ENCODE measurements around the gene AKT3.

AKT3 gene

GRCh38 chr1:243488459-243489157 lies 361.4 kb downstream of the AKT3 start:
- no peaks in the 10 kb centered on the region for H3K4me1 ChIP-seq (ENCODE audit: control insufficient read depth in 5 of 5, insufficient read depth in 5 of 5, low read length in 5 of 5)
- no peaks in the 10 kb centered on the region for H3K27me3 ChIP-seq (ENCODE audit: control insufficient read depth in 5 of 5, insufficient read depth in 4 of 5, low read length in 5 of 5)
- H3K36me3 ChIP-seq (ENCODE audit: control insufficient read depth in 5 of 5, insufficient read depth in 5 of 5, low read length in 5 of 5) = peaks cover 0 to 31% (median 19%) of the 10 kb centered on the region in 5 donors
- no peak overlapping the region for H3K27ac ChIP-seq (ENCODE audit: low read depth, low read length)
- no peak overlapping the region for H3K9ac ChIP-seq (ENCODE audit: low read length in 5 of 5)
- no peaks in the 10 kb centered on the region for H3K9me3 ChIP-seq (ENCODE audit: control insufficient read depth in 5 of 5, low read length in 5 of 5)
- no peak overlapping the region for H3K4me3 ChIP-seq (ENCODE audit: low read depth in 1 of 5, low read length in 5 of 5)

- Histone ChIP-seq H3K9me3 (ENCODE audit: control insufficient read depth in 5 of 5, low read length in 5 of 5) (no peaks in the 10 kb centered on the region), H3K9ac (ENCODE audit: low read length in 5 of 5) (no peak overlapping the region), H3K36me3 (ENCODE audit: control insufficient read depth in 5 of 5, insufficient read depth in 5 of 5, low read length in 5 of 5) (peaks cover 0 to 31% (median 18%) of the 10 kb centered on the region in 5 donors), H3K27ac (ENCODE audit: low read depth, low read length) (no peak overlapping the region), H3K4me3 (ENCODE audit: low read depth in 1 of 5, low read length in 5 of 5) (no peak overlapping the region), H3K27me3 (ENCODE audit: control insufficient read depth in 5 of 5, insufficient read depth in 4 of 5, low read length in 5 of 5) (no peaks in the 10 kb centered on the region), H3K4me1 (ENCODE audit: control insufficient read depth in 5 of 5, insufficient read depth in 5 of 5, low read length in 5 of 5) (peaks cover 0 to 7% (median 6%) of the 10 kb centered on the region in 5 donors)
Observed at GRCh38 chr1:243487649-243488227, 362.3 kb downstream of the AKT3 start.

GRCh38 chr1:243487036-243487648 lies 362.9 kb downstream of the AKT3 start:
- no peaks in the 10 kb centered on the region for H3K9me3 ChIP-seq (ENCODE audit: control insufficient read depth in 5 of 5, low read length in 5 of 5)
- H3K27ac ChIP-seq (ENCODE audit: low read depth, low read length) = no peak overlapping the region
- H3K36me3 ChIP-seq (ENCODE audit: control insufficient read depth in 5 of 5, insufficient read depth in 5 of 5, low read length in 5 of 5) = peaks cover 0 to 31% (median 18%) of the 10 kb centered on the region in 5 donors
- no peak overlapping the region for H3K9ac ChIP-seq (ENCODE audit: low read length in 5 of 5)
- peaks cover 3 to 13% (median 10%) of the 10 kb centered on the region in 5 donors for H3K4me1 ChIP-seq (ENCODE audit: control insufficient read depth in 5 of 5, insufficient read depth in 5 of 5, low read length in 5 of 5)
- no peak overlapping the region for H3K4me3 ChIP-seq (ENCODE audit: low read depth in 1 of 5, low read length in 5 of 5)
- H3K27me3 ChIP-seq (ENCODE audit: control insufficient read depth in 5 of 5, insufficient read depth in 4 of 5, low read length in 5 of 5) = no peaks in the 10 kb centered on the region

GRCh38 chr1:243483952-243484351 lies 366.1 kb downstream of the AKT3 start:
- Histone ChIP-seq H3K27ac (ENCODE audit: low read depth, low read length) (no peak overlapping the region), H3K36me3 (ENCODE audit: control insufficient read depth in 5 of 5, insufficient read depth in 5 of 5, low read length in 5 of 5) (peaks cover 0 to 11% (median 7%) of the 10 kb centered on the region in 5 donors), H3K4me1 (ENCODE audit: control insufficient read depth in 5 of 5, insufficient read depth in 5 of 5, low read length in 5 of 5) (peaks cover 3 to 15% (median 12%) of the 10 kb centered on the region in 5 donors), H3K9me3 (ENCODE audit: control insufficient read depth in 5 of 5, low read length in 5 of 5) (no peaks in the 10 kb centered on the region), H3K4me3 (ENCODE audit: low read depth in 1 of 5, low read length in 5 of 5) (no peak overlapping the region), H3K9ac (ENCODE audit: low read length in 5 of 5) (no peak overlapping the region), H3K27me3 (ENCODE audit: control insufficient read depth in 5 of 5, insufficient read depth in 4 of 5, low read length in 5 of 5) (peaks cover 0 to 2% (median 0%) of the 10 kb centered on the region in 5 donors)

- peak overlapping the region in 1 of 5 donors; percentile 47 for H3K9ac ChIP-seq (ENCODE audit: low read length in 5 of 5)
- H3K27ac ChIP-seq (ENCODE audit: low read depth, low read length) = no peak overlapping the region
- H3K27me3 ChIP-seq (ENCODE audit: control insufficient read depth in 5 of 5, insufficient read depth in 4 of 5, low read length in 5 of 5) = peaks cover 0 to 2% (median 0%) of the 10 kb centered on the region in 5 donors
- peaks cover 3 to 15% (median 12%) of the 10 kb centered on the region in 5 donors for H3K4me1 ChIP-seq (ENCODE audit: control insufficient read depth in 5 of 5, insufficient read depth in 5 of 5, low read length in 5 of 5)
- H3K4me3 ChIP-seq (ENCODE audit: low read depth in 1 of 5, low read length in 5 of 5) = peak overlapping the region in 2 of 5 donors; percentile 27 to 52
- no peaks in the 10 kb centered on the region for H3K9me3 ChIP-seq (ENCODE audit: control insufficient read depth in 5 of 5, low read length in 5 of 5)
- peaks cover 0 to 6% (median 0%) of the 10 kb centered on the region in 5 donors for H3K36me3 ChIP-seq (ENCODE audit: control insufficient read depth in 5 of 5, insufficient read depth in 5 of 5, low read length in 5 of 5)
Observed at GRCh38 chr1:243483071-243483771, 366.8 kb downstream of the AKT3 start.

GRCh38 chr1:243482141-243483022 lies 367.7 kb downstream of the AKT3 start:
- H3K4me1 ChIP-seq (ENCODE audit: control insufficient read depth in 5 of 5, insufficient read depth in 5 of 5, low read length in 5 of 5) = peaks cover 3 to 15% (median 12%) of the 10 kb centered on the region in 5 donors
- peak overlapping the region in 2 of 5 donors; percentile 27 to 52 for H3K4me3 ChIP-seq (ENCODE audit: low read depth in 1 of 5, low read length in 5 of 5)
- peaks cover 0 to 6% (median 0%) of the 10 kb centered on the region in 5 donors for H3K36me3 ChIP-seq (ENCODE audit: control insufficient read depth in 5 of 5, insufficient read depth in 5 of 5, low read length in 5 of 5)
- peak overlapping the region in 1 of 5 donors; percentile 47 for H3K9ac ChIP-seq (ENCODE audit: low read length in 5 of 5)
- H3K27ac ChIP-seq (ENCODE audit: low read depth, low read length) = no peak overlapping the region
- no peaks in the 10 kb centered on the region for H3K9me3 ChIP-seq (ENCODE audit: control insufficient read depth in 5 of 5, low read length in 5 of 5)
- H3K27me3 ChIP-seq (ENCODE audit: control insufficient read depth in 5 of 5, insufficient read depth in 4 of 5, low read length in 5 of 5) = peaks cover 0 to 2% (median 0%) of the 10 kb centered on the region in 5 donors

- Histone ChIP-seq H3K27ac (ENCODE audit: low read depth, low read length) (no peak overlapping the region), H3K27me3 (ENCODE audit: control insufficient read depth in 5 of 5, insufficient read depth in 4 of 5, low read length in 5 of 5) (peaks cover 0 to 2% (median 0%) of the 10 kb centered on the region in 5 donors), H3K4me1 (ENCODE audit: control insufficient read depth in 5 of 5, insufficient read depth in 5 of 5, low read length in 5 of 5) (peaks cover 3 to 15% (median 12%) of the 10 kb centered on the region in 5 donors), H3K9me3 (ENCODE audit: control insufficient read depth in 5 of 5, low read length in 5 of 5) (no peaks in the 10 kb centered on the region), H3K9ac (ENCODE audit: low read length in 5 of 5) (no peak overlapping the region), H3K4me3 (ENCODE audit: low read depth in 1 of 5, low read length in 5 of 5) (no peak overlapping the region), H3K36me3 (ENCODE audit: control insufficient read depth in 5 of 5, insufficient read depth in 5 of 5, low read length in 5 of 5) (peaks cover 0 to 8% (median 0%) of the 10 kb centered on the region in 5 donors)
Observed at GRCh38 chr1:243481101-243481500, 368.9 kb downstream of the AKT3 start.

GRCh38 chr1:243477731-243478290 lies 372.2 kb downstream of the AKT3 start:
- Histone ChIP-seq H3K9ac (ENCODE audit: low read length in 5 of 5) (no peak overlapping the region), H3K36me3 (ENCODE audit: control insufficient read depth in 5 of 5, insufficient read depth in 5 of 5, low read length in 5 of 5) (peaks cover 0 to 6% (median 0%) of the 10 kb centered on the region in 5 donors), H3K4me3 (ENCODE audit: low read depth in 1 of 5, low read length in 5 of 5) (no peak overlapping the region), H3K4me1 (ENCODE audit: control insufficient read depth in 5 of 5, insufficient read depth in 5 of 5, low read length in 5 of 5) (peaks cover 3 to 19% (median 13%) of the 10 kb centered on the region in 5 donors), H3K27ac (ENCODE audit: low read depth, low read length) (no peak overlapping the region), H3K27me3 (ENCODE audit: control insufficient read depth in 5 of 5, insufficient read depth in 4 of 5, low read length in 5 of 5) (peaks cover 0 to 2% (median 0%) of the 10 kb centered on the region in 5 donors), H3K9me3 (ENCODE audit: control insufficient read depth in 5 of 5, low read length in 5 of 5) (no peaks in the 10 kb centered on the region)

GRCh38 chr1:243475966-243476365 lies 374.1 kb downstream of the AKT3 start:
- Histone ChIP-seq H3K4me1 (ENCODE audit: control insufficient read depth in 5 of 5, insufficient read depth in 5 of 5, low read length in 5 of 5) (peaks cover 0 to 19% (median 12%) of the 10 kb centered on the region in 5 donors), H3K27ac (ENCODE audit: low read depth, low read length) (no peak overlapping the region), H3K9me3 (ENCODE audit: control insufficient read depth in 5 of 5, low read length in 5 of 5) (no peaks in the 10 kb centered on the region), H3K4me3 (ENCODE audit: low read depth in 1 of 5, low read length in 5 of 5) (no peak overlapping the region), H3K9ac (ENCODE audit: low read length in 5 of 5) (no peak overlapping the region), H3K36me3 (ENCODE audit: control insufficient read depth in 5 of 5, insufficient read depth in 5 of 5, low read length in 5 of 5) (peaks cover 0 to 6% (median 0%) of the 10 kb centered on the region in 5 donors), H3K27me3 (ENCODE audit: control insufficient read depth in 5 of 5, insufficient read depth in 4 of 5, low read length in 5 of 5) (no peaks in the 10 kb centered on the region)
